Stimulated activated CD8-positive, alpha-beta memory T cell treated with anti-CD3 and anti-CD28 coated beads, Interleukin-15, amount 100 ng/mL, for 1 hour (primary cell): Measurements from ENCODE around the gene KRTAP9-1.
"Not testable (repeated sequence)": the region's sequence is repeated elsewhere in the genome, so short reads cannot be mapped to it uniquely, and the experiment has no call there.

ENCODE experiments used
- DNase-seq: peaks from one replicate; pipeline ENCODE4 v3.0.0-alpha.2; 2020; ENCODE audit warnings: low read depth

KRTAP9-1 gene

GRCh38 chr17:41189837-41190318 lies at the start of gene KRTAP9-1:
TSS of gene KRTAP9-1 (plus strand) at chr17:41189887. CDS start at chr17:41189887, 0 bp downstream.
- not testable (repeated sequence) for DNase-seq

GRCh38 chr17:41140360-41141131 lies 49.1 kb upstream of the KRTAP9-1 start, which contains the start of gene KRTAP4-6:
TSS of gene KRTAP4-6 (minus strand) at chr17:41140544. CDS start at chr17:41140487, 57 bp downstream.
- no peak for DNase-seq

DNA sequence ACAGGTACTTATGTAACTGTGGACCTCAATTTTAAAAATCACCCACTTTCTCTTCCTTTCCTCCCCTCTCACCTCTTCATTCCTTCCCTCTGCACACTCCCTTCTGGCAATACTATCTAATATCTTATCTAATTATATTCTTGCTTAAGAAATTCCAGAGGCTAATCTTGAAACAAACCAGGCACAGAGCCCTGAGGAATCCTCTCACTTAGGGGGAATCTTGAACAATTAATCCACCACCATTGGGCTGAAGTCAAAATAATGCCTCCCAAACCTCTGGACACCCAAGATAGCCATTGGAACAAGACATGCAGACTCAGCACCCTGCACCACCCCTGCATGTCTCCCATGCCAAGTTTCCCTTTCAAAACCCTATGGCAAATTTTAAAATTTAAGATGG lies 48.3 kb upstream of the KRTAP9-1 start:
- no peak for DNase-seq

- DNase-seq = no peak
Observed at GRCh38 chr17:41144846-41145245, 44.8 kb upstream of the KRTAP9-1 start.

DNA sequence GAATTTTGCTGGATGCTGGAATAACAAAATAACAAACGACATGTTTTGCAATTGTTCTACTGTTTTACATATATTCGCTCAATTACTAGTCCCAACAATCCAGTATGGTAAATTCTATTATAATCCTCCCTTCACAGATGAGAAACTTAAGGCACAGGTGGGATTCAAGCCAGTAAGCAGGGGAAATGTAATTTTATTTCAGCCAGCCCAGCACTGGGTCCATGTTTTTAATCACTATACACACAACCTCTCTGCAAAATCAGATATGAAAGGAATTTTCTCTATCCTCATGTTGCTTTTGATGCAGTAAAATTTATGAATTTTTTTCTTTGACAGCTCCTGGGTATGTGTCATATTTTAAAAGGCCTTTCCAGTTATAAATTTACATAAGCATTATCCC lies 44.4 kb upstream of the KRTAP9-1 start:
- no peak for DNase-seq

DNA sequence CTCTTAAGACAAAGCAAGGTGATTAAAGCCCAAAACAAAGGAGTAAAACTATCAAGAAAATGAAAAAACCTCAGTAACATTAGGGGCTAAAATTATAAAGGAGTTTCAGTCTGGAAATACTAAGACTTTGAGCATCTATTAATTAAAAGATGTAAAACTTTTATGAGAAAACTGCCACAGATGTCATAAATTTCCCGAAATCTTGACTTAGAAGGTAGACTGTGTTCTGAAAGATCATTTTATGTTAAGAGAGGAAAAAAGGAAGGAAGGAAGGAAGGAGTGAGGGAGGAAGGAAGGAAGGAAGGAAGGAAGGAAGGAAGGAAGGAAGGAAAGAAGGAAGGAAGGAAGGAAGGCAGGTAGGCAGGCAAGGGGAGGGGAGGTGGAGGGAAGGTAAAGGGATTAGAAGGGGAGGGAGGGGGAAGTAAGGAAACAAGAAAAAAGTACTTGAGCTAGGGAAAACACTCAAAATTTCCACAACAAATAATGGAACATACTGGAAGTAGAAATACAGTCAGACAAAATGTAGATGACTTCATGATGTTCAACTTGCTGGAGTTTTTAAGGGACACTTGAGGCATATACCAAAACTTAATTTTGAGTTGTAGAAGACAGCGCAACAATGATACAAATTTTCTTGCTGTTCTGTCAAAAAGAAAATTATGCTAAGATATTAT lies 42.0 kb upstream of the KRTAP9-1 start:
- DNase-seq = no peak

DNA sequence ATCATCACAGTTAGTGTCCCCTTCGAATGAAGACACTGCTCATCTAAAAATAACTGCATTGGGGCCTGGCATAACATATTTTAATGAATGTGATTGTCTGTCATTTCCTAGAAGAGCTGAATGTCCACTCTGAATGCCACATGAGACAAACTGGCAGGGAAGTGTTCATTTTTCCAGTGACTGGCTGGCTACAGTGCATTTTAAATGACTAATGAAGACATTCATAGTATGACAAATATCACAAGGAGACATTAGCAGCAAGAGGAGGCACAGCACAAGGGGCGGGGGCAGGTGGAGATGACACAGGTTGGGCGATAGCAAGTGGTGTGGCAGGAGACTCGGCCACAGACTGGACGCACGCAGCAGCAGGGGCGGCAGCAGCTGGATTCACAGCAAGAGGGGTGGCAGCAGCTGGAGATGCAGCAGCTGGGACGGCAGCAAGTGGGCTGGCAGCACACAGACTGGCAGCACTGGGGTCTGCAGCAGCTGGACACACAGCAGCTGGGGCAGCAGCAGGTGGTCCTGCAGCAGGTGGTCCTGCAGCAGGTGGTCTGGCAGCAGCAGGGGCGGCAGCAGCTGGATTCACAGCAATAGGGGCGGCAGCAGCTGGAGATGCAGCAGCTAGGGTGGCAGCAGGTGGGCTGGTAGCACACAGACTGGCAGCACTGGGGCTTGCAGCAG lies 40.6 kb upstream of the KRTAP9-1 start:
- not testable (repeated sequence) for DNase-seq

- no peak for DNase-seq
Observed at GRCh38 chr17:41149652-41149985, 40.1 kb upstream of the KRTAP9-1 start, which contains the start of gene KRTAP4-5. TSS of gene KRTAP4-5 (minus strand) at chr17:41149825. CDS start at chr17:41149767, 58 bp downstream.

DNA sequence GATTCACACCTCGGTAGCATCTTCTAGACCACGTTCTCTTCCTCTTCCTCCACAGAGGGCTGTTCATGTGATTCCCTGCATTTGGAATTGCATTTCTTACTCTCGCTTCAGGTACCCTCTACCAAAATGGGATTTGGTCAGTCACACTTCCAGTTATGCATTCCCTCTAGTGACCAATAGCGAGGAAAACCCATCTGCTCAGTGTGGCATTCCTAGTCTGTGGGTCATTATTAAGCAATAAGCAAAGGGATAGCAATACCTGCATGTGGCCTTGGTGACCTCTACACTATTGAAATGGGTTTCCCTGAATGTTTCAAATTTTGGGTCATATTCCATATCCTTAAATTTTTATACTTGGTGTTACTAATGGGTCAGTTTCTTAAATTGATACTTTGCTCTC lies 39.7 kb upstream of the KRTAP9-1 start:
- no peak for DNase-seq

GRCh38 chr17:41151525-41151924 lies 38.2 kb upstream of the KRTAP9-1 start:
- no peak for DNase-seq

DNA sequence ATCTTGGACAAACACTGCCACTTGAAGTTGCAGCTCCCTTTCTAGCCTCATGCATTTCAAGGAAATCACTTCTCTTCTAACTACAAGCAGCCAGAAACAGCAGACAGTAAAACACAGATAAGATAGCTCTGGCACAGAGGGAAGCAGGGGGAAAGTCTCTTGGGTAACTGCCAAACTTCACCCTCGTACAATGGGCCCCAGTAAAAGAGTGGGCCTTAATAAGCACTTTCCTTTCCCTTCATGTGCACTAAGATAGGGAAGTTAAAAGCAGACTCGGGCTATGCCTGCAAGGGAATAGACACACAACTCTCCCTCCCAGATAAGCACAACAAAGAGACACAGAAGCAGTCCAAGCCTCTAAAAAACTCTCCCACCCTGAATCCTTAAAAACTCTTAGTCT lies 35.8 kb upstream of the KRTAP9-1 start:
- no peak for DNase-seq

GRCh38 chr17:41160190-41160589 lies 29.5 kb upstream of the KRTAP9-1 start:
- DNase-seq = not testable (repeated sequence)

GRCh38 chr17:41160648-41161047 lies 29.0 kb upstream of the KRTAP9-1 start, which contains the start of gene KRTAP4-4:
TSS of gene KRTAP4-4 (minus strand) at chr17:41160748. CDS start at chr17:41160691, 57 bp downstream.
- no peak for DNase-seq

DNA sequence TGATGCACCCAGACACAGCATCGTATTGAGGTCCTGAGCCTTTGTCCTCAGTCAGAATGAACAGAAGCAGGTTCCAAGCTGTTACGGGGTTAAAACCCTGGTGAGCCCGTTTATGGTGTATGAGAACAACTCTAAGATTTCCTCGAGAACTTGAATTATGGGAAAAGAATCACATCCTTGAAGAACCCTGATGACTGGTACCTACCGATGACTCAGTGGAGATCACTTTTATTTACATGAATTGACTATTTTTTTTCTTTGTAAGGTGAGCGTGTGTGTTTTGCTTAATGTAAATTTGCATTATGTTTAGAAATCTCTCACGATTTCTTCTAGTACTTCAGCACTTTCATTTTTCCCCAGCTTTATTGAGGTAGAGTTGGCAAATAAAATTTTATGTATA lies 25.9 kb upstream of the KRTAP9-1 start:
- no peak for DNase-seq

DNA sequence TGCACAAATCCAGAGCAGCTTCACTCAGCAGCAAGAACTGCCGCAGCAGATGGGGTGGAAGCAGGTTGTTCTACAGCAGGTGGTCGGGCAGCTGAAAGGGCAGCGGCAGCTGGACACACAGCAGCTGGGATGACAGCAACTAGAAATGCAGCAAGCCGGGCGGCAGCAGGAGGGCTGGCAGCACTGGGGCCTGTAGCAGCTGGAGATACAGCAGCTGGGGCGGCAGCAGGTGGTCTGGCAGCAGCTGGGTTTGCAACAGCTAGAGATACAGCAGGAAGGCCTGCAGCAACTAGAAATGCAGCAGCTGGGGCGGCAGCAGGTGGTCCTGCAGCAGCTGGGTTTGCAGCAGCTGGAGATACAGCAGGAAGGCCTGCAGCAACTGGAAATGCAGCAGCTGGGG lies 22.1 kb upstream of the KRTAP9-1 start:
- no peak for DNase-seq

- no peak for DNase-seq
Observed at GRCh38 chr17:41168121-41168520, 21.6 kb upstream of the KRTAP9-1 start, which contains the start of gene KRTAP4-3. TSS of gene KRTAP4-3 (minus strand) at chr17:41168221. CDS start at chr17:41168172, 49 bp downstream.

DNA sequence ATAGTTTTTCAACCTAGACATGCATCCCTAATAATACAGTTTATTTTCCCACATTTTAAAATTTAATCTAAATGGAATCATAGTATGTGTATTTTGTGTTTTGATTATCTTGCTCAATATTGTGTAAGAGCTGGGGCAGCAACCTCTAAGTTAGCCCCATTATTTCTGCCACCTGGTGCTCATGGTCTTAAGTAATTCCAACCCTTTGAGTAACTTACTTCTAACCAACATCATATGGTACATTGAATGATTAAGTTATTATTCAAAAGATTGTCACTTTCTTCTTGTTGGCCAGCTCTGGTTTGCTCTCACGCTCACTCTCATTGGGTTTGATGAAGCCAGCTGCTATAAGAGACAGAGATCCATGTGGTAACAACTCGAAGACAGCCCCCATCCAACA lies 17.8 kb upstream of the KRTAP9-1 start:
- no peak for DNase-seq

GRCh38 chr17:41176744-41177387 lies 12.8 kb upstream of the KRTAP9-1 start:
- no peak for DNase-seq

DNA sequence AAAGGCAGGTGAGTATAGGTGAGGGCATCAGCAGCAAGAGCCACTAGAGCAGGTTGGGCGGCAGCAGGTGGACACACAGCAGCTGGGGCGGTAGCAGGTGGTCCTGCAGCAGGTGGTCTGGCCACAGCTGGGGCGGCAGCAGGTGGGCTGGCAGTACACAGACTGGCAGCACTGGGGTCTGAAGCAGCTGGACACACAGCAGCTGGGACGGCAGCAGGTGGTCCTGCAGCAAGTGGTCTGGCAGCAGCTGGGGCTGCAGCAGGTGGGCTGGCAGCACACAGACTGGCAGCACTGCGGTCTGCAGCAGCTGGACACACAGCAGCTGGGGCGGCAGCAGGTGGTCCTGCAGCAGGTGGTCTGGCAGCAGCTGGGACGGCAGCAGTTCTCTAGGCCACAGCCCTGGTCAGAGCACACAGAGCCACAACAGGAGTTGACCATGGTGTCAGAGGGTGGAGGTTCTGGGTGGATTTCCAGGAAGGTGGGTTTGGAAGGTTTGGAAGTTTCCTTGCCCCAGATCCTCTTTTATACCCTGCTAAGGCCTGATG lies 11.9 kb upstream of the KRTAP9-1 start, which contains the start of gene KRTAP4-2:
KRTAP4-2 (minus strand) TSS at position 495 of the 545 bp plus-strand sequence; CDS start at position 438, 57 bp downstream.
- no peak for DNase-seq

GRCh38 chr17:41178341-41178740 lies 11.3 kb upstream of the KRTAP9-1 start:
- DNase-seq = no peak

GRCh38 chr17:41178843-41179616 lies 10.7 kb upstream of the KRTAP9-1 start:
- DNase-seq = no peak
